ENCODE results near the gene F2RL1. TPM values are rescaled to one million over a fixed set of nuclear protein-coding genes. Genes with fewer than 3 reads are reported as not detected.

Gene F2RL1
- total and polyA plus RNA-seq, 2 of the 13 experiments (the other 11 are each of a cell fraction or from before 2014, with no cell fraction given) = 9.9 to 23.0 TPM

DNA sequence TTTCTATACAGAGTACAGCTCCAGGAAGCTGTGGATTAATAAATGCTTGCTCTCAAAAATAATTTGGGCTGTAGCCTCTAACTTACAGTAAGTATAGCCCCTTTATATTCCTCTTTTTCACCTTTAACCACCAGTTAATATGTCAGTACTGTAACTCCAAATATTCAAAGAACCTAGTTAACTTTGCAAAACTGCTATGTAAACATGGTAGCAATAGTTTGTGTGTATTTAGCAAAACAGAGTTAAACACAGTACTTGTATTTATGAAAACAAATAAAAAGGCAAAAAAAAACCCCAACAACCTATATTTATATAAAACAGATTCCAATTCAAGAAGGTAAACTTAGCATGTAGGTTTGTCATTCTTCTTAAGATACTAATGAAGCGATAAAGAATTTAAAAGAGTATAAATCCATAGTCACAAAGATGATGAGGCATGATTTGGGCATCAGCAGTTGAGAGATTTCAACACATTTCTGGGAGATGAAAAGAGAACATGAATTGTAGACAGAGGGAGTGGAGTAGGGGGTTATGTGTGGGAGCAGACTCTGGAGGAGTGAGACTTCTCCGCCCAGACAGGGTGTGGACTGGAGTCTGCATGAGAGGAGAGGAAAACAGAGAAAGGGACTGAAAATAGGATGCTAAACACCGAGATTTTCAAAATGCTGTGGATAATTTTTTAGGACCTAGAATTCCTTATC lies 47.0 kb upstream of the F2RL1 start:
- ChIA-PET POLR2A (no interaction called here), CTCF (ENCODE audit: low intra/inter-chr PET ratio, low total read pairs) (interaction anchor here (0.8 kb wide), 1 partner anchor 171 kb away, joined by 3 read pairs; no protein-coding TSS in a partner anchor)
- no peaks in the 10 kb centered on the region for H3K79me2 ChIP-seq (ENCODE audit: insufficient read depth, low read length)
- no peaks in the 10 kb centered on the region for H3K27me3 ChIP-seq (ENCODE audit: control insufficient read depth in 1 of 2, insufficient read depth in 2 of 2, low read length in 2 of 2)
- WGBS (ENCODE audit: low lambda C conversion rate) = 18% methylated on average over 3 of the region's 3 CpGs
- no peak overlapping the region for H3K27ac ChIP-seq (ENCODE audit: extremely low read length, insufficient read depth, low read length)
- no peak overlapping the region for H3K4me3 ChIP-seq (replicated peaks in 1 of 3; ENCODE audit: insufficient read depth in 1 of 3, low read depth in 2 of 3, low read length in 3 of 3)
- peaks cover 15% of the 10 kb centered on the region; the same call in 1 of the 2 replicates for H3K4me1 ChIP-seq (ENCODE audit: insufficient read depth, low read length)
- DNase-seq (ENCODE audit: low spot score) (no peak), ATAC-seq (peak; percentile 42; the same call in 1 of the 3 replicates), FAIRE-seq (no peak)
- intact Hi-C loops (cut with micrococcal nuclease; ENCODE audit: unreplicated experiment) (no loop called here), in situ Hi-C loops (cut with HindIII; ENCODE audit: extremely low pct_ligation_motif_present, low pct_unique_long_range_greater_than_20kb) (no loop called here)
- no peaks in the 10 kb centered on the region for H3K9me3 ChIP-seq (ENCODE audit: low read length)
- no peak overlapping the region for H3K9ac ChIP-seq (ENCODE audit: insufficient read depth, low read depth, low read length)
- TF ChIP-seq, protein P1, sequence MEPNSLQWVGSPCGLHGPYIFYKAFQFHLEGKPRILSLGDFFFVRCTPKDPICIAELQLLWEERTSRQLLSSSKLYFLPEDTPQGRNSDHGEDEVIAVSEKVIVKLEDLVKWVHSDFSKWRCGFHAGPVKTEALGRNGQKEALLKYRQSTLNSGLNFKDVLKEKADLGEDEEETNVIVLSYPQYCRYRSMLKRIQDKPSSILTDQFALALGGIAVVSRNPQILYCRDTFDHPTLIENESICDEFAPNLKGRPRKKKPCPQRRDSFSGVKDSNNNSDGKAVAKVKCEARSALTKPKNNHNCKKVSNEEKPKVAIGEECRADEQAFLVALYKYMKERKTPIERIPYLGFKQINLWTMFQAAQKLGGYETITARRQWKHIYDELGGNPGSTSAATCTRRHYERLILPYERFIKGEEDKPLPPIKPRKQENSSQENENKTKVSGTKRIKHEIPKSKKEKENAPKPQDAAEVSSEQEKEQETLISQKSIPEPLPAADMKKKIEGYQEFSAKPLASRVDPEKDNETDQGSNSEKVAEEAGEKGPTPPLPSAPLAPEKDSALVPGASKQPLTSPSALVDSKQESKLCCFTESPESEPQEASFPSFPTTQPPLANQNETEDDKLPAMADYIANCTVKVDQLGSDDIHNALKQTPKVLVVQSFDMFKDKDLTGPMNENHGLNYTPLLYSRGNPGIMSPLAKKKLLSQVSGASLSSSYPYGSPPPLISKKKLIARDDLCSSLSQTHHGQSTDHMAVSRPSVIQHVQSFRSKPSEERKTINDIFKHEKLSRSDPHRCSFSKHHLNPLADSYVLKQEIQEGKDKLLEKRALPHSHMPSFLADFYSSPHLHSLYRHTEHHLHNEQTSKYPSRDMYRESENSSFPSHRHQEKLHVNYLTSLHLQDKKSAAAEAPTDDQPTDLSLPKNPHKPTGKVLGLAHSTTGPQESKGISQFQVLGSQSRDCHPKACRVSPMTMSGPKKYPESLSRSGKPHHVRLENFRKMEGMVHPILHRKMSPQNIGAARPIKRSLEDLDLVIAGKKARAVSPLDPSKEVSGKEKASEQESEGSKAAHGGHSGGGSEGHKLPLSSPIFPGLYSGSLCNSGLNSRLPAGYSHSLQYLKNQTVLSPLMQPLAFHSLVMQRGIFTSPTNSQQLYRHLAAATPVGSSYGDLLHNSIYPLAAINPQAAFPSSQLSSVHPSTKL (CRISPR knock-in tag; IDR thresholded peaks at IDR 0.05) = 0 out of 2 replicates have a peak, but pooled peaks have one; percentile 12
- peak; percentile 54; the same call in 1 of the 2 replicates for TF ChIP-seq FOXA3 (CRISPR knock-in tag; IDR thresholded peaks at IDR 0.05)
- TF ChIP-seq IRF2 (CRISPR knock-in tag; IDR thresholded peaks at IDR 0.05) = no peak
- no TSS peak for BruUV-seq (replicated peaks)
- H2AFZ ChIP-seq (ENCODE audit: low read length) = no peak overlapping the region
- no peaks in the 10 kb centered on the region for H4K20me1 ChIP-seq (ENCODE audit: insufficient read depth, low read length)
- no peaks in the 10 kb centered on the region for H3K36me3 ChIP-seq (replicated peaks in 1 of 2; ENCODE audit: control insufficient read depth in 1 of 2, insufficient read depth in 2 of 2, low read length in 2 of 2)
- H3K4me2 ChIP-seq (ENCODE audit: low read depth, low read length) = no peak overlapping the region

All from HepG2 (cell line).